Measurements from ENCODE around the gene KIF5A. TPM values are rescaled to one million over a fixed set of nuclear protein-coding genes. Genes with fewer than 3 reads are reported as not detected.
A peak's percentile ranks its signal among the peaks of the same experiment; 100 is the strongest.

The KIF5A gene
- total and polyA plus RNA-seq, 2 of the 13 experiments (the other 11 are each of a cell fraction or from before 2014, with no cell fraction given), result 1.6 to 11.9 TPM

DNA sequence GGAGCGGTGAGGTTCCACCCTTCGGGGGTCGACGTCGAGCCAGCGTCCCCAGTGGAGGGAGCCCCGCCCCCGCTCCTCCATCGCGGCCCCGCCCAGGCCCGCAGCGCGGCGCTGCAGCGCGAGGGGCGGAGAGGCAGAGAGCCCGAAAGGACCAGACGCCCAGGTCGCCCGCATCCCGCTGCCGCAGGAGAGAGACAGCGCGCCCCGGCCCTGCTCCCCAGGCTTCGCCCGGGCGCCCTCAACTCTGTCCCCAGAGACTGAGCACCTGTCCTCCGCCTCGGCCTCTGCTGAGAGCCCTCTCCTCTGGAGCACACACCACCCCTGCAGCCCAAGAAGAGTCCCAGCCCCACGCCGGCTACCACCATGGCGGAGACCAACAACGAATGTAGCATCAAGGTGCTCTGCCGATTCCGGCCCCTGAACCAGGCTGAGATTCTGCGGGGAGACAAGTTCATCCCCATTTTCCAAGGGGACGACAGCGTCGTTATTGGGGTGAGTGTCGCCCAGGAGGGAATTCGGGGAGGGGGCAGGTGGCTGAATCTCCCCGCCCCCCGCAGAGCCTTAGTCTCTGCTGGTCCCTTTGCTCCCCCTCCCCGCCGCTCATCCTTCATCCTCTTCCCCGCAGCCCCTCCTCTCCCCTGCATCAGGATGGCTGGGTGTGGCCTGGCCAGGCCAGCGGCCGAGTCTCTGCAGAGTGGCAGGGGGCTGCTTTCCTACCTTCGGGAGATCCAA lies at the start of gene KIF5A (continued):
- TF ChIP-seq, protein P1, sequence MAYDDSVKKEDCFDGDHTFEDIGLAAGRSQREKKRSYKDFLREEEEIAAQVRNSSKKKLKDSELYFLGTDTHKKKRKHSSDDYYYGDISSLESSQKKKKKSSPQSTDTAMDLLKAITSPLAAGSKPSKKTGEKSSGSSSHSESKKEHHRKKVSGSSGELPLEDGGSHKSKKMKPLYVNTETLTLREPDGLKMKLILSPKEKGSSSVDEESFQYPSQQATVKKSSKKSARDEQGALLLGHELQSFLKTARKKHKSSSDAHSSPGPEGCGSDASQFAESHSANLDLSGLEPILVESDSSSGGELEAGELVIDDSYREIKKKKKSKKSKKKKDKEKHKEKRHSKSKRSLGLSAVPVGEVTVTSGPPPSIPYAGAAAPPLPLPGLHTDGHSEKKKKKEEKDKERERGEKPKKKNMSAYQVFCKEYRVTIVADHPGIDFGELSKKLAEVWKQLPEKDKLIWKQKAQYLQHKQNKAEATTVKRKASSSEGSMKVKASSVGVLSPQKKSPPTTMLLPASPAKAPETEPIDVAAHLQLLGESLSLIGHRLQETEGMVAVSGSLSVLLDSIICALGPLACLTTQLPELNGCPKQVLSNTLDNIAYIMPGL (CRISPR knock-in tag; IDR thresholded peaks at IDR 0.05; ENCODE audit: borderline replicate concordance in 1 of 2, low read depth in 1 of 2), result peak in 1 of 2 experiments; percentile 41; a peak in 1 of 4 replicates
- TF ChIP-seq, protein P2, sequence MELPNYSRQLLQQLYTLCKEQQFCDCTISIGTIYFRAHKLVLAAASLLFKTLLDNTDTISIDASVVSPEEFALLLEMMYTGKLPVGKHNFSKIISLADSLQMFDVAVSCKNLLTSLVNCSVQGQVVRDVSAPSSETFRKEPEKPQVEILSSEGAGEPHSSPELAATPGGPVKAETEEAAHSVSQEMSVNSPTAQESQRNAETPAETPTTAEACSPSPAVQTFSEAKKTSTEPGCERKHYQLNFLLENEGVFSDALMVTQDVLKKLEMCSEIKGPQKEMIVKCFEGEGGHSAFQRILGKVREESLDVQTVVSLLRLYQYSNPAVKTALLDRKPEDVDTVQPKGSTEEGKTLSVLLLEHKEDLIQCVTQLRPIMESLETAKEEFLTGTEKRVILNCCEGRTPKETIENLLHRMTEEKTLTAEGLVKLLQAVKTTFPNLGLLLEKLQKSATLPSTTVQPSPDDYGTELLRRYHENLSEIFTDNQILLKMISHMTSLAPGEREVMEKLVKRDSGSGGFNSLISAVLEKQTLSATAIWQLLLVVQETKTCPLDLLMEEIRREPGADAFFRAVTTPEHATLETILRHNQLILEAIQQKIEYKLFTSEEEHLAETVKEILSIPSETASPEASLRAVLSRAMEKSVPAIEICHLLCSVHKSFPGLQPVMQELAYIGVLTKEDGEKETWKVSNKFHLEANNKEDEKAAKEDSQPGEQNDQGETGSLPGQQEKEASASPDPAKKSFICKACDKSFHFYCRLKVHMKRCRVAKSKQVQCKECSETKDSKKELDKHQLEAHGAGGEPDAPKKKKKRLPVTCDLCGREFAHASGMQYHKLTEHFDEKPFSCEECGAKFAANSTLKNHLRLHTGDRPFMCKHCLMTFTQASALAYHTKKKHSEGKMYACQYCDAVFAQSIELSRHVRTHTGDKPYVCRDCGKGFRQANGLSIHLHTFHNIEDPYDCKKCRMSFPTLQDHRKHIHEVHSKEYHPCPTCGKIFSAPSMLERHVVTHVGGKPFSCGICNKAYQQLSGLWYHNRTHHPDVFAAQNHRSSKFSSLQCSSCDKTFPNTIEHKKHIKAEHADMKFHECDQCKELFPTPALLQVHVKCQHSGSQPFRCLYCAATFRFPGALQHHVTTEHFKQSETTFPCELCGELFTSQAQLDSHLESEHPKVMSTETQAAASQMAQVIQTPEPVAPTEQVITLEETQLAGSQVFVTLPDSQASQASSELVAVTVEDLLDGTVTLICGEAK (IDR thresholded peaks at IDR 0.05), result no peak
- TF ChIP-seq, protein P2 (CRISPR knock-in tag; IDR thresholded peaks at IDR 0.05), result no peak
- TF ChIP-seq, protein P3, sequence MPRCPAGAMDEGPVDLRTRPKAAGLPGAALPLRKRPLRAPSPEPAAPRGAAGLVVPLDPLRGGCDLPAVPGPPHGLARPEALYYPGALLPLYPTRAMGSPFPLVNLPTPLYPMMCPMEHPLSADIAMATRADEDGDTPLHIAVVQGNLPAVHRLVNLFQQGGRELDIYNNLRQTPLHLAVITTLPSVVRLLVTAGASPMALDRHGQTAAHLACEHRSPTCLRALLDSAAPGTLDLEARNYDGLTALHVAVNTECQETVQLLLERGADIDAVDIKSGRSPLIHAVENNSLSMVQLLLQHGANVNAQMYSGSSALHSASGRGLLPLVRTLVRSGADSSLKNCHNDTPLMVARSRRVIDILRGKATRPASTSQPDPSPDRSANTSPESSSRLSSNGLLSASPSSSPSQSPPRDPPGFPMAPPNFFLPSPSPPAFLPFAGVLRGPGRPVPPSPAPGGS (CRISPR knock-in tag; IDR thresholded peaks at IDR 0.05), result no peak
- TF ChIP-seq PHF20 (CRISPR knock-in tag; IDR thresholded peaks at IDR 0.05), result no peak
- TF ChIP-seq FOXA1 (IDR thresholded peaks at IDR 0.05), result no peak
- no peak for TF ChIP-seq FOXA1 (CRISPR knock-in tag; IDR thresholded peaks at IDR 0.05)
